HepG2 (cell line): ENCODE data around the gene NAPSA. TPM values are rescaled to one million over a fixed set of nuclear protein-coding genes. Genes with fewer than 3 reads are reported as not detected.

ENCODE experiments used
- ARNT2 ChIP-seq: sonication (generic); formaldehyde crosslinking; IDR thresholded peaks from 2 replicates; pipeline ENCODE4 v1.8.0; 2022; ENCODE audit warnings: mild to moderate bottlenecking, low read depth, missing genetic modification reagents, moderate library complexity
- CREM ChIP-seq, 2 experiments: sonication (generic) in 1 of 2; formaldehyde crosslinking in 1 of 2; IDR thresholded peaks; 2 replicates each; pipeline versions ENCODE4 v1.4.0 to v1.6.1; 2016 to 2020; ENCODE audit warnings: antibody characterized with exemption in 1 of 2, mild to moderate bottlenecking in 1 of 2, missing genetic modification reagents in 1 of 2
- DRAP1 ChIP-seq: IDR thresholded peaks from 2 replicates; pipeline ENCODE4 v1.6.1; 2016; ENCODE audit warnings: missing genetic modification reagents, missing compliant biosample characterization
- HOXA5 ChIP-seq: sonication (generic); formaldehyde crosslinking; IDR thresholded peaks from 2 replicates; pipeline ENCODE4 v1.4.0; 2020; ENCODE audit warnings: missing genetic modification reagents
- MAF1 ChIP-seq: sonication (generic); formaldehyde crosslinking; IDR thresholded peaks from 2 replicates; pipeline ENCODE4 v1.5.0; 2020; ENCODE audit warnings: missing genetic modification reagents, borderline replicate concordance
- MAX ChIP-seq: IDR thresholded peaks from 2 replicates; pipeline ENCODE4 v1.6.1; 2012; ENCODE audit warnings: inconsistent platforms
- MEF2D ChIP-seq: sonication (generic); formaldehyde crosslinking; IDR thresholded peaks from 2 replicates; pipeline ENCODE4 v1.5.1; 2020; ENCODE audit warnings: mild to moderate bottlenecking, missing genetic modification reagents
- MNT ChIP-seq: fragments of 450-650 bp; IDR thresholded peaks from 2 replicates; pipeline ENCODE4 v1.6.1; 2016
- MTA1 ChIP-seq: sonication (generic); formaldehyde crosslinking; IDR thresholded peaks from 2 replicates; pipeline ENCODE4 v1.4.0; 2020; ENCODE audit warnings: missing genetic modification reagents, mild to moderate bottlenecking, borderline replicate concordance
- MYC ChIP-seq: sonication (generic); formaldehyde crosslinking; IDR thresholded peaks from 2 replicates; pipeline ENCODE4 v1.9.0; 2021; ENCODE audit warnings: missing genetic modification reagents, borderline replicate concordance
- NFKBIZ ChIP-seq: IDR thresholded peaks from 2 replicates; pipeline ENCODE4 v1.6.1; 2018; ENCODE audit warnings: missing genetic modification reagents, missing compliant biosample characterization
- RARG ChIP-seq: sonication (generic); formaldehyde crosslinking; IDR thresholded peaks from 2 replicates; pipeline ENCODE4 v1.4.0; 2020; ENCODE audit warnings: low read depth, mild to moderate bottlenecking, missing genetic modification reagents
- SRY ChIP-seq: sonication (generic); formaldehyde crosslinking; IDR thresholded peaks from 2 replicates; pipeline ENCODE4 v1.8.0; 2022; ENCODE audit warnings: mild to moderate bottlenecking, missing genetic modification reagents
- SYNCRIP ChIP-seq: fragments of 200-400 bp; formaldehyde crosslinking; IDR thresholded peaks from 2 replicates; pipeline ENCODE4 v1.6.1; 2018; ENCODE audit warnings: mild to moderate bottlenecking, low read depth, low read length; ENCODE audit not compliant: insufficient read depth
- TIGD3 ChIP-seq: sonication (generic); formaldehyde crosslinking; IDR thresholded peaks from 2 replicates; pipeline ENCODE4 v1.5.1; 2020; ENCODE audit warnings: mild to moderate bottlenecking, missing genetic modification reagents, borderline replicate concordance
- ZNF335 ChIP-seq: sonication (generic); formaldehyde crosslinking; IDR thresholded peaks from 2 replicates; pipeline ENCODE4 v1.4.0; 2020; ENCODE audit warnings: missing genetic modification reagents
- ZNF44 ChIP-seq: sonication (generic); formaldehyde crosslinking; IDR thresholded peaks from 2 replicates; pipeline ENCODE4 v1.5.1; 2020; ENCODE audit warnings: mild to moderate bottlenecking, missing genetic modification reagents
- ZNF510 ChIP-seq: sonication (generic); formaldehyde crosslinking; IDR thresholded peaks from 2 replicates; pipeline ENCODE4 v1.4.0; 2020; ENCODE audit warnings: low read depth, mild to moderate bottlenecking, missing genetic modification reagents
- ZNF550 ChIP-seq: sonication (generic); formaldehyde crosslinking; IDR thresholded peaks from 2 replicates; pipeline ENCODE4 v1.4.0; 2020; ENCODE audit warnings: mild to moderate bottlenecking, missing genetic modification reagents, borderline replicate concordance
- ZNF570 ChIP-seq: sonication (generic); formaldehyde crosslinking; IDR thresholded peaks from 2 replicates; pipeline ENCODE4 v1.4.0; 2020; ENCODE audit warnings: mild to moderate bottlenecking, missing genetic modification reagents, borderline replicate concordance
- ZNF580 ChIP-seq: IDR thresholded peaks from 2 replicates; pipeline ENCODE4 v1.6.1; 2016; ENCODE audit warnings: low read depth, borderline replicate concordance
- ZNF589 ChIP-seq: sonication (generic); formaldehyde crosslinking; conservative IDR thresholded peaks from 2 replicates; pipeline ENCODE4 v1.8.0; 2022; ENCODE audit warnings: mild to moderate bottlenecking, moderate library complexity, missing genetic modification reagents
- ZNF703 ChIP-seq: sonication (generic); formaldehyde crosslinking; IDR thresholded peaks from 2 replicates; pipeline ENCODE4 v1.5.1; 2020; ENCODE audit warnings: missing genetic modification reagents, mild to moderate bottlenecking, moderate library complexity, borderline replicate concordance
- ZNF776 ChIP-seq: sonication (generic); formaldehyde crosslinking; IDR thresholded peaks from 2 replicates; pipeline ENCODE4 v1.4.0; 2020; ENCODE audit warnings: mild to moderate bottlenecking, missing genetic modification reagents
- polyA plus RNA-seq, 8 experiments: library from polyadenylated mRNA; depleted of rRNA in 3 of 8; stranded (reverse) in 7 of 8; unstranded in 1 of 8; fragments of >200 nt; fragmentation: Illumina TruSeq in 4 of 8; extraction: Trizol in 4 of 8; gene quantifications; 2 replicates each; pipeline versions ENCODE4 v1.2.1 to v1.2.3, GENCODE V29; 2011 to 2016; ENCODE audit warnings: low read depth in 4 of 8, missing spikeins in 1 of 8, mixed read lengths in 1 of 8; ENCODE audit not compliant: insufficient read depth in 1 of 8
- total RNA-seq, 5 experiments: library from RNA; depleted of rRNA; stranded (reverse); fragments of >200 nt; fragmentation: Illumina TruSeq; extraction: Trizol; gene quantifications; 2 replicates each; pipeline ENCODE4 v1.2.3, GENCODE V29; 2016; ENCODE audit warnings: low read depth in 1 of 5
- TF ChIP-seq, protein P1 (sequence below): sonication (generic); formaldehyde crosslinking; IDR thresholded peaks from 2 replicates; pipeline ENCODE4 v1.8.0; 2022; ENCODE audit warnings: missing genetic modification reagents, mild to moderate bottlenecking, inconsistent platforms, borderline replicate concordance

NAPSA gene
- total and polyA plus RNA-seq, 2 of the 13 experiments (the other 11 are each of a cell fraction or from before 2014, with no cell fraction given), result not detected

GRCh38 chr19:50383852-50384684 lies 18.6 kb upstream of the NAPSA start, which contains the start of gene POLD1 (continued):
- TF ChIP-seq, protein P1, sequence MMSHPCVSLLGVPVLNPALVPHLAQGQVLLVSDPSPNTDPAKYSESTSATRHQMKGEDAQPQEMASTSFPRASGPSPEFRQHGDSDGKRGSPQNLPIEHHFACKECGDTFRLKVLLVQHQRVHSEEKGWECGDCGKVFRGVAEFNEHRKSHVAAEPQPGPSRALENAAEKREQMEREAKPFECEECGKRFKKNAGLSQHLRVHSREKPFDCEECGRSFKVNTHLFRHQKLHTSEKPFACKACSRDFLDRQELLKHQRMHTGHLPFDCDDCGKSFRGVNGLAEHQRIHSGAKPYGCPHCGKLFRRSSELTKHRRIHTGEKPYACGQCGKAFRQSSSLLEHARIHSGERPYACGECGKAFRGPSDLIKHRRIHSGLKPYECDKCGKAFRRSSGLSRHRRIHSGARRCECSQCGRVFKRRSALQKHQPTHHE, result peak; percentile 46; the same call in 1 of the 2 replicates
- TF ChIP-seq TIGD3 (CRISPR knock-in tag) (no peak), DRAP1 (CRISPR knock-in tag) (peak; percentile 85), MTA1 (no peak), ZNF776 (CRISPR knock-in tag) (0 out of 2 replicates have a peak, but pooled peaks have one; percentile 53), MEF2D (CRISPR knock-in tag) (no peak), ZNF570 (CRISPR knock-in tag) (no peak), SYNCRIP (no peak), ZNF335 (CRISPR knock-in tag) (no peak), ZNF44 (CRISPR knock-in tag) (peak; percentile 92), NFKBIZ (CRISPR knock-in tag) (no peak), RARG (CRISPR knock-in tag) (no peak), ZNF550 (CRISPR knock-in tag) (no peak), MAF1 (CRISPR knock-in tag) (no peak), ZNF703 (CRISPR knock-in tag) (no peak), MAX (peak; percentile 77), ARNT2 (peak; percentile 65), CREM (IDR thresholded peaks at IDR 0.05) (no peak), CREM (CRISPR knock-in tag; IDR thresholded peaks at IDR 0.05) (no peak), SRY (CRISPR knock-in tag) (peak; percentile 27), ZNF510 (CRISPR knock-in tag) (peak; percentile 72; the same call in 1 of the 2 replicates), MNT (peak; percentile 62), ZNF580 (no peak), HOXA5 (peak; percentile 75; the same call in 1 of the 2 replicates), ZNF589 (CRISPR knock-in tag) (no peak), MYC (CRISPR knock-in tag) (peak; percentile 84)
